Gastrocnemius medialis (tissue), 4 donors: ENCODE data around the gene ACAD9.

Experiments
- POLR2A ChIP-seq, 2 donors: fragments of 450-650 bp; IDR thresholded peaks; one replicate each; pipeline ENCODE4 v1.6.1; 2017; ENCODE audit warnings: antibody characterized with exemption in 2 of 2, mild to moderate bottlenecking in 2 of 2, moderate library complexity in 2 of 2
- TF ChIP-seq, protein P1 (sequence below), 5 experiments: fragments of 450-650 bp in 3 of 5; fragments of 200-600 bp in 2 of 5; sonication (generic) in 2 of 5; IDR thresholded peaks in 4 of 5; conservative IDR thresholded peaks in 1 of 5; 1 replicate in 4 of 5; 2 replicates in 1 of 5; pipeline ENCODE4 v1.5.1; 2016 to 2019; ENCODE audit warnings: antibody characterized with exemption in 5 of 5, mild to moderate bottlenecking in 3 of 5, moderate library complexity in 3 of 5

GRCh38 chr3:128870347-128870746 is 9.1 kb upstream of the ACAD9 start:
- TF ChIP-seq, protein P1, sequence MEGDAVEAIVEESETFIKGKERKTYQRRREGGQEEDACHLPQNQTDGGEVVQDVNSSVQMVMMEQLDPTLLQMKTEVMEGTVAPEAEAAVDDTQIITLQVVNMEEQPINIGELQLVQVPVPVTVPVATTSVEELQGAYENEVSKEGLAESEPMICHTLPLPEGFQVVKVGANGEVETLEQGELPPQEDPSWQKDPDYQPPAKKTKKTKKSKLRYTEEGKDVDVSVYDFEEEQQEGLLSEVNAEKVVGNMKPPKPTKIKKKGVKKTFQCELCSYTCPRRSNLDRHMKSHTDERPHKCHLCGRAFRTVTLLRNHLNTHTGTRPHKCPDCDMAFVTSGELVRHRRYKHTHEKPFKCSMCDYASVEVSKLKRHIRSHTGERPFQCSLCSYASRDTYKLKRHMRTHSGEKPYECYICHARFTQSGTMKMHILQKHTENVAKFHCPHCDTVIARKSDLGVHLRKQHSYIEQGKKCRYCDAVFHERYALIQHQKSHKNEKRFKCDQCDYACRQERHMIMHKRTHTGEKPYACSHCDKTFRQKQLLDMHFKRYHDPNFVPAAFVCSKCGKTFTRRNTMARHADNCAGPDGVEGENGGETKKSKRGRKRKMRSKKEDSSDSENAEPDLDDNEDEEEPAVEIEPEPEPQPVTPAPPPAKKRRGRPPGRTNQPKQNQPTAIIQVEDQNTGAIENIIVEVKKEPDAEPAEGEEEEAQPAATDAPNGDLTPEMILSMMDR (IDR thresholded peaks at IDR 0.05 in 4 of 5, conservative IDR thresholded peaks at IDR 0.05 in 1 of 5) = no peak
- no peak for TF ChIP-seq POLR2A (IDR thresholded peaks at IDR 0.05)
